KOPT-K1 (cell line): Measurements from ENCODE around the gene CCDC88C.

Experiments
- H3K27ac ChIP-seq: fragments of 200-600 bp; sonication (generic); 2 replicates; pipeline ENCODE4 v1.5.1; 2016; ENCODE audit warnings: antibody characterized with exemption, mild to moderate bottlenecking, low read depth, low read length; ENCODE audit not compliant: poor library complexity, severe bottlenecking
- H3K36me3 ChIP-seq: fragments of 200-600 bp; sonication (generic); 2 replicates; pipeline ENCODE4 v1.5.1; 2017; ENCODE audit warnings: antibody characterized with exemption, mild to moderate bottlenecking, low read length, moderate library complexity; ENCODE audit not compliant: insufficient read depth
- H3K9me3 ChIP-seq: fragments of 200-600 bp; sonication (generic); 2 replicates; pipeline ENCODE4 v1.5.1; 2017; ENCODE audit warnings: antibody characterized with exemption, low read length, mild to moderate bottlenecking; ENCODE audit not compliant: insufficient read depth, poor library complexity, severe bottlenecking

CCDC88C gene

GRCh38 chr14:91372671-91373495 is 44.7 kb downstream of the CCDC88C start:
- Histone ChIP-seq H3K27ac (peak overlapping the region; percentile 75), H3K36me3 (no peaks in the 10 kb centered on the region), H3K9me3 (no peaks in the 10 kb centered on the region)

- H3K27ac ChIP-seq: peak overlapping the region; percentile 75
- no peaks in the 10 kb centered on the region for H3K36me3 ChIP-seq
Measured at GRCh38 chr14:91371990-91372375, 45.6 kb downstream of the CCDC88C start.

GRCh38 chr14:91371011-91371989 is 46.3 kb downstream of the CCDC88C start:
- Histone ChIP-seq H3K36me3 (no peaks in the 10 kb centered on the region), H3K27ac (peak overlapping the region; percentile 75), H3K9me3 (no peaks in the 10 kb centered on the region)

More at GRCh38 chr14:91371990-91372375, 45.6 kb downstream of the CCDC88C start:
- H3K9me3 ChIP-seq: no peaks in the 10 kb centered on the region

- H3K9me3 ChIP-seq: no peaks in the 10 kb centered on the region
- H3K27ac ChIP-seq: peak overlapping the region; percentile 52
- H3K36me3 ChIP-seq: no peaks in the 10 kb centered on the region
Measured at GRCh38 chr14:91369628-91370445, 47.8 kb downstream of the CCDC88C start.

DNA sequence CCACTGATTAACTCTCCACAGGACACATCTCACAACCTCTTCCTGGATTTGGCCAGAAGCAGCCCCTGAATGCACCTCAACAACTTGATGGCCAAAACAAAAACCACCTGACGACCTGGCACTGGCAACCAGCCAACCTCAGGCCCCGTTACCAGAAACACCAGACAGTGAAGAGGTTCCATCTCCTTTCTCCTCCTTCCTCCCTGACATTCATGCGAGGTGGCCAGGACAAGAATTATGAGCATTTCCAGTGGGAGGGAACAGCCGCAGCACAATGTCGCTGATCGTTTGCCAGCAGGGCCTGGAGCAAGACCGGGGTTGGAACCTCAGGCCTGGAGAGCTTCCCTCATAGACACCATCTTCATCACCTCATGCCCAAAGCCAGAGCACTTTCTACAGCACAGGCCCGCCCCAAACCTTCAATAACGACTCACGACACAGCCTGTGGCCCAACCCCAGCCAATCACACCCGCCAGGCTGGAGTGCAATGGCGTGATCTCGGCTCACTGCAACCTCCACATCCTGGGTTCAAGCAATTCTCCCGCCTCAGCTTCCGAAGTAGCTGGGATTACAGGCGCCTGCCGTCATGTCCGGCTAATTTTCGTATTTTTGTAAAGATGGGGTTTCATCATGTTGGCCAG is 48.7 kb downstream of the CCDC88C start:
- Histone ChIP-seq H3K36me3 (no peaks in the 10 kb centered on the region), H3K9me3 (no peaks in the 10 kb centered on the region), H3K27ac (peak overlapping the region; percentile 68)

DNA sequence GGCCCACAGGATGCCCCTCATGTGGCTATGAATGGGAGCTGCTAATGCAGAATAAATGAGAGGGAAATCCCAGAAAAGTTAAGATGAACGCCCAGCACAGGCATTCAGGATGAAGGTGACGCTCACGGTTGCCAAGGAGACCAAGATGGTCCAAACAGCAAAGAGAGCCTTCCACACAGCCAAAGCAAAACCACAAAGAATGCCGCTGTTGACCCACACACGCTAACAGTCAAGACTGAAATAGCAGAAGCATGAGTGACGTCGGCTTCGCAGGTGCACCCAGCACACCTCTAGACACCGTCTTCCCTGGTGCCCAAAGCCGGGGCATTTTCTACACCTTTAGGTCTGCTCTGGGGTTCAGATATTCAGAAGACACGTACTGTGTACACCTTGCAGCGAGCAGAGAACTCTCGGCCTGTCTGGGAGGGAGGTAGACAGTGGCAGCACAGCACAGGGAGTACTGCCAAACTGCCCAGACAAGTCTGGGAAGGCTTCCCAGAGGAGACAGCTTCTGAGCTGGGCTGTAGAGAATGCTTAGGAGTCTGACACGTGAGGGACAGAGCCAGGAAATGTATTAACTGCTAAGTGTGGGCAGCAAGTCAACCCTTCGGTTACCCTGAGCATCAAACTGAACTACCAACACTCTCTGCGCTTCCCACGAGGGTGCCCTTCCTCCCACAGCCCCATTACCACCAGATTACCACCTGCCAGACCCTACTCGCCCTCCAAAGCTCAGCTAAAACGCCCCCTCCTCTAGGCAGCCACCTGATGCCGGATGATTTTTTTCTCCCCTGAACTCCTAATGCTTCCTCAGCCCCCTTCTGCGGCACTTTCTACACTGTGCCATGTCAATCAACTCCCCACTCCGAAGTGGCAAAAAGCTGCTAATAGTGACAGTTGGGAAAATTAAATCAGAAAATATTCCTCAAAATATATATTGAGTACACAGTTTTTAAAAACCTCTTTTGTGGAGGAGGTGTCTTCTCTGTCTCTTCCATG is 50.1 kb downstream of the CCDC88C start:
- H3K36me3 ChIP-seq: no peaks in the 10 kb centered on the region
- peak overlapping the region; percentile 68 for H3K27ac ChIP-seq
- no peaks in the 10 kb centered on the region for H3K9me3 ChIP-seq

- H3K27ac ChIP-seq: peak overlapping the region; percentile 68
- H3K9me3 ChIP-seq: no peaks in the 10 kb centered on the region
- H3K36me3 ChIP-seq: no peaks in the 10 kb centered on the region
Measured at GRCh38 chr14:91366749-91367148, 50.9 kb downstream of the CCDC88C start.

DNA sequence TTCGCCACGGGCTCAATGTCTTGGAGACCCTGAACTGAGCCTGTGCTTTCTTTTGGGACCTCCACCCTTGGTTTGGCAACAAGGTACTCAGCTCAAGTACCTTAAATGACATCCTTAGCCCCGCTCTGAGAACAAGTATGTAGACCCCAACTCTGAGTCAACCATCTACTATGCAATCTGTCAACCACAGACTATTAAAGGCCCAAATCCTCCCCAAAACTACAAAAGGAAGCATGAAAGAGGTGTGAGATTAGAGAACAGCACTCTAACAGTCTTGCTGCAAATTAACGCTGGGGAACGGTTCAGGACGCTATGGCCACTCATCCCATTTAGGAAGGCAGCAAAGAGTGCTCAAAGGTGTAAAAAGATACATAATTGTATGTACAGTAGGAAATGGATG is 52.1 kb downstream of the CCDC88C start:
- H3K9me3 ChIP-seq: no peaks in the 10 kb centered on the region
- no peaks in the 10 kb centered on the region for H3K36me3 ChIP-seq
- H3K27ac ChIP-seq: peak overlapping the region; percentile 53

DNA sequence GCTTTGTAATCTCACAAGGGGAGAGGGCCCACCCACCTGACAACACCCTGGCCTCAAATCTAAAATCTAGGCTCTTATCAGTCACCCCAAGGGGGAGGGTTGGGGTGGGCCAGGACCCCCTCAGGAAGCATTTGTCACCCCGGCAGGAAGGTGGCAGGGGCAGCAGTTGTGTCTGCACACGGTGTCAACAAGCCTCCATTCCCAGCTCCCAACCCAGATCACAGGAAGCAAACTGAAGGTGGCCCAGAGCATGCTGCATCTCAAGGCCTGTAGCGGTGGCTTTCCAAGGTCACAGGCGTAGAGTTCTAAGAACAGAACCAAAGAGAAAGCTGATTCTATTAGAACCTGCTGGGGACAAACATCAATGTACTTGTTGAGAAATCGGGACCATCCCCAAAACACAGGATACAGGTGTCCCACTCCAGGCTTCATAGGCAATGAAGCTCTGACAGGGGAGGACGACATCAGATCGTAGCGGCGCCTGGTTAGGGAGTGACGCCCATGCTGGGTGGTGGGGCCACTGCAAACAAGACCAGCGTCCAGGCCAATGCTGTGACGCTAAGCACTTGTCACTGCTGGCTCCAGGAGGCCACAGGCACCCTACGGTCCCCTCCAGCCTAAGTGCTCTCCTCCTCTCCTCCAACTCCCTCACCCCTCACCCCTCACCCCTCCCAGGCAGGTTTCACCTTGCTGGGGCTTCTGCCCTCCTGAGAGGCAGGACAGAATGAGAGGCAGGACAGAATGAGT is 52.9 kb downstream of the CCDC88C start:
- Histone ChIP-seq H3K27ac (peak overlapping the region; percentile 53), H3K36me3 (peaks cover under 1% of the 10 kb centered on the region; the same call in 1 of the 2 replicates), H3K9me3 (no peaks in the 10 kb centered on the region)

- H3K27ac ChIP-seq: peak overlapping the region; percentile 53
- no peaks in the 10 kb centered on the region for H3K9me3 ChIP-seq
- peaks cover 7% of the 10 kb centered on the region for H3K36me3 ChIP-seq
Measured at GRCh38 chr14:91363776-91364523, 53.7 kb downstream of the CCDC88C start.

GRCh38 chr14:91361233-91361811 is 56.3 kb downstream of the CCDC88C start:
- Histone ChIP-seq H3K9me3 (no peaks in the 10 kb centered on the region), H3K36me3 (peaks cover 26% of the 10 kb centered on the region), H3K27ac (no peak overlapping the region)
